HepG2 (cell line): ENCODE measurements around the gene TNFAIP1.

Source experiments
- ASH2L ChIP-seq: fragments of 300-600, 200-600 bp; sonication (generic); IDR thresholded peaks from 2 replicates; pipeline ENCODE4 v1.7.0; 2017; ENCODE audit warnings: low read depth, mild to moderate bottlenecking, moderate library complexity, mixed read lengths, low read length; ENCODE audit not compliant: insufficient read length
- ATF4 ChIP-seq, 2 experiments: fragments of 450-650 bp in 1 of 2; sonication (generic) in 1 of 2; formaldehyde crosslinking; IDR thresholded peaks; 2 replicates each; pipeline versions ENCODE4 v1.5.0 to v1.8.0; 2020 to 2022; ENCODE audit warnings: mild to moderate bottlenecking in 1 of 2, missing genetic modification reagents in 1 of 2
- CTCF ChIP-seq: sonication (generic); formaldehyde crosslinking; IDR thresholded peaks from 2 replicates; pipeline ENCODE4 v1.5.0; 2020; ENCODE audit warnings: mild to moderate bottlenecking, missing genetic modification reagents, moderate library complexity
- FOXK1 ChIP-seq: sonication (generic); formaldehyde crosslinking; IDR thresholded peaks from 2 replicates; pipeline ENCODE4 v1.4.0; 2020; ENCODE audit warnings: low read depth, missing genetic modification reagents, borderline replicate concordance
- KAT7 ChIP-seq: IDR thresholded peaks from 2 replicates; pipeline ENCODE4 v1.6.1; 2018; ENCODE audit warnings: borderline replicate concordance, missing compliant biosample characterization
- NR3C1 ChIP-seq: sonication (generic); formaldehyde crosslinking; IDR thresholded peaks from 2 replicates; pipeline ENCODE4 v1.4.0; 2020; ENCODE audit warnings: missing genetic modification reagents
- STAT6 ChIP-seq: sonication (generic); formaldehyde crosslinking; IDR thresholded peaks from 2 replicates; pipeline ENCODE4 v1.4.0; 2020; ENCODE audit warnings: missing genetic modification reagents, mild to moderate bottlenecking, borderline replicate concordance
- ZNF558 ChIP-seq: sonication (generic); formaldehyde crosslinking; IDR thresholded peaks from 2 replicates; pipeline ENCODE4 v1.9.0; 2022; ENCODE audit warnings: mild to moderate bottlenecking, missing genetic modification reagents, borderline replicate concordance
- ZZZ3 ChIP-seq: sonication (generic); formaldehyde crosslinking; IDR thresholded peaks from 2 replicates; pipeline ENCODE4 v1.4.0; 2020; ENCODE audit warnings: missing genetic modification reagents, mild to moderate bottlenecking, borderline replicate concordance

DNA sequence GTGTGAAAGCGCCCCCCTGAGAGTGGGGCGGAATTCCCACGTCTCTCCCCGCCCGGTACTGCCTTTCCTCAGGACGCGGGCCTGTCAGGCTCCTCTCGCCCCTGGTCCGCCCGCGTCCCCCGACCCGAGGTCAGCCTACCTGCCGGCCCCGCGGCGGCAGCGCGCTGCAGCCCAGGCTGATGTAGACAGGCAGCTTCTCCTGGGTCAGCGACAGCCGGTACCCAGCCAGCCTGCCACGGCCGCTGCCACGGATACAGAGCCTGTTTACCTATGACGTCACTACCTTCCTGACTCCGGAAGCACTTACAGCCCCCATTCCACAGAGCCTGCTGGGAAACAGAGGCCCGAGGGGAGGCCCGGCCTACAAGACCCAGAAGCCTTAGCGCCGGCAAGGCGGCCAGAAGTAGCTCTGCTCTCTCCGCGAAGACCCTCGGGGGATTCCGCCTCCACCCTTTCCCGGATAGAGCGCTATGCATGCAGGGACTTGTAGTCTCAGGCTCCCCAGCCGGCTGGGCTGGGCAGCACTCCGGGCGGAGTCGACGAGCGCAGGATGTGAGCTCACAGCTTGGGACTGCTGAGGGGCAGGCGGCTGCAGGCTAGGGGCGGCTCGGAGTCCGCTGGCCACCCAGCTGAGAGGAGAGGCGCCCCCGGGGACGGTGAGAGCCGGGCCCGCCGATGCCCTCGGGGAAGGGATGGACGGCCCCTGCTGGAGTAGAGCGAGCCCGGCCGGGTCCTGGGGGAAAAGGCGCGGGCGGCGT lies at the start of gene TNFAIP1, which contains the start of gene IFT20:
- TF ChIP-seq ATF4 (CRISPR knock-in tag; IDR thresholded peaks at IDR 0.05) (0 out of 4 replicates have a peak, but pooled peaks of 1 of the 2 experiments have one; percentile 24), KAT7 (CRISPR knock-in tag) (peak; percentile 68; the same call in 1 of the 2 replicates), NR3C1 (CRISPR knock-in tag) (no peak), FOXK1 (CRISPR knock-in tag) (peak; percentile 100), ASH2L (peak; percentile 68), CTCF (CRISPR knock-in tag) (peak; percentile 49), ZNF558 (CRISPR knock-in tag) (0 out of 2 replicates have a peak, but pooled peaks have one; percentile 9), STAT6 (CRISPR knock-in tag) (peak; percentile 81; the same call in 1 of the 2 replicates), ZZZ3 (CRISPR knock-in tag) (no peak; the same call in 1 of the 2 replicates)
